ENCODE results near the gene ZNF555. TPM values are rescaled to one million over a fixed set of nuclear protein-coding genes. Genes with fewer than 3 reads are reported as not detected.

Gene ZNF555
- total and polyA plus RNA-seq, 10 donors, result 1.4 to 10.8 (median 7.2) TPM

GRCh38 chr19:2865334-2866100 lies 24.2 kb downstream of the ZNF555 start:
- H3K36me3 ChIP-seq, result no peaks in the 10 kb centered on the region
- DNase-seq, result no peak
- H3K4me3 ChIP-seq, result no peak overlapping the region
- H3K9me3 ChIP-seq, result peaks cover 0 to 3% (median 0%) of the 10 kb centered on the region in 8 donors
- TF ChIP-seq CTCF (IDR thresholded peaks at IDR 0.05 in 8 of 11, conservative IDR thresholded peaks at IDR 0.05 in 3 of 11), result no peak
- no peak for TF ChIP-seq POLR2AphosphoS5 (IDR thresholded peaks at IDR 0.05)
- TF ChIP-seq POLR2A (IDR thresholded peaks at IDR 0.05), result no peak
- no peak overlapping the region for H3K27ac ChIP-seq
- intact Hi-C loops (cut with DNase I; ENCODE audit: low total_unique reads), result no loop called here
- no peaks in the 10 kb centered on the region for H3K27me3 ChIP-seq (replicated peaks in 1 of 7)
- WGBS, 5 donors, result 56 to 67% (median 58%) methylated on average over 12 of the region's 12 CpGs
- no peaks in the 10 kb centered on the region for H3K4me1 ChIP-seq

GRCh38 chr19:2866495-2867024 lies 25.3 kb downstream of the ZNF555 start:
- no peak for TF ChIP-seq CTCF (IDR thresholded peaks at IDR 0.05 in 8 of 11, conservative IDR thresholded peaks at IDR 0.05 in 3 of 11)
- TF ChIP-seq POLR2A (IDR thresholded peaks at IDR 0.05), result no peak
- no peak for TF ChIP-seq POLR2AphosphoS5 (IDR thresholded peaks at IDR 0.05)
- Histone ChIP-seq H3K4me3 (no peak overlapping the region), H3K27ac (no peak overlapping the region), H3K27me3 (replicated peaks in 1 of 7) (no peaks in the 10 kb centered on the region), H3K4me1 (no peaks in the 10 kb centered on the region), H3K9me3 (no peaks in the 10 kb centered on the region), H3K36me3 (no peaks in the 10 kb centered on the region)
- 79 to 91% (median 82%) methylated on average over 7 to 8 of the region's 8 CpGs for WGBS, 5 donors
- intact Hi-C loops (cut with DNase I; ENCODE audit: low total_unique reads), result no loop called here
- DNase-seq, result no peak

- 86 to 90% (median 88%) methylated on average over 36 of the region's 36 CpGs for WGBS, 5 donors
- H3K9me3 ChIP-seq, result no peaks in the 10 kb centered on the region
- intact Hi-C loops (cut with DNase I; ENCODE audit: low total_unique reads), result no loop called here
- no peak for DNase-seq
- no peak for TF ChIP-seq CTCF (IDR thresholded peaks at IDR 0.05 in 8 of 11, conservative IDR thresholded peaks at IDR 0.05 in 3 of 11)
- no peak for TF ChIP-seq POLR2AphosphoS5 (IDR thresholded peaks at IDR 0.05)
- no peak for TF ChIP-seq POLR2A (IDR thresholded peaks at IDR 0.05)
- no peak within 1 kb of the TSS for H3K27ac ChIP-seq
- no peaks in the 10 kb centered on the region for H3K4me1 ChIP-seq
- H3K4me3 ChIP-seq, result peak within 1 kb of the TSS in 3 of 8 donors; percentile 11 to 19 (median 15)
- no peaks in the 10 kb centered on the region for H3K36me3 ChIP-seq
- no peaks in the 10 kb centered on the region for H3K27me3 ChIP-seq (replicated peaks in 1 of 7)
These were observed 26.0 kb downstream of the ZNF555 start, which contains the start of gene ZNF556 for GRCh38 chr19:2867025-2867991. Gene ZNF556 (plus strand): TSS chr19:2867335. CDS start chr19:2867422, 87 bp downstream.
